GM21360 (cell line): ENCODE data around the gene AP5B1.

Experiments
- ATAC-seq: cut with Tn5 transposase; IDR thresholded peaks from one replicate; pipeline ENCODE4 v1.9.1; 2021; ENCODE audit warnings: mild to moderate bottlenecking, moderate library complexity; ENCODE audit not compliant: unreplicated experiment

The AP5B1 gene

GRCh38 chr11:65802841-65803240 is 22.1 kb upstream of the AP5B1 start:
- peak; percentile 79 for ATAC-seq

GRCh38 chr11:65801153-65801987 is 20.6 kb upstream of the AP5B1 start:
- no peak for ATAC-seq

- no peak for ATAC-seq
Measured at GRCh38 chr11:65798882-65799281, 18.1 kb upstream of the AP5B1 start.

- no peak for ATAC-seq
Measured at GRCh38 chr11:65797711-65798110, 16.9 kb upstream of the AP5B1 start.

- ATAC-seq: no peak
Measured at GRCh38 chr11:65796726-65797601, 16.2 kb upstream of the AP5B1 start.

GRCh38 chr11:65794570-65795510 is 14.1 kb upstream of the AP5B1 start:
- no peak for ATAC-seq

- ATAC-seq: no peak
Measured at GRCh38 chr11:65793625-65794400, 13.0 kb upstream of the AP5B1 start.

GRCh38 chr11:65793144-65793581 is 12.4 kb upstream of the AP5B1 start:
- no peak for ATAC-seq

- no peak for ATAC-seq
Measured at GRCh38 chr11:65792456-65792855, 11.7 kb upstream of the AP5B1 start.

GRCh38 chr11:65791719-65792213 is 11.0 kb upstream of the AP5B1 start:
- ATAC-seq: no peak

- no peak for ATAC-seq
Measured at GRCh38 chr11:65790902-65791650, 10.3 kb upstream of the AP5B1 start.

- no peak for ATAC-seq
Measured at GRCh38 chr11:65790104-65790901, 9.5 kb upstream of the AP5B1 start.

- no peak for ATAC-seq
Measured at GRCh38 chr11:65789230-65790103, 8.7 kb upstream of the AP5B1 start.

- ATAC-seq: no peak
Measured at GRCh38 chr11:65788821-65789220, 8.0 kb upstream of the AP5B1 start.

GRCh38 chr11:65787649-65788622 is 7.2 kb upstream of the AP5B1 start:
- ATAC-seq: no peak
